ENCODE measurements around the gene CLRN3. TPM values are rescaled to one million over a fixed set of nuclear protein-coding genes. Genes with fewer than 3 reads are reported as not detected.

Gene CLRN3
- total and polyA plus RNA-seq, 5 donors from 2014 or later, result not detected

DNA sequence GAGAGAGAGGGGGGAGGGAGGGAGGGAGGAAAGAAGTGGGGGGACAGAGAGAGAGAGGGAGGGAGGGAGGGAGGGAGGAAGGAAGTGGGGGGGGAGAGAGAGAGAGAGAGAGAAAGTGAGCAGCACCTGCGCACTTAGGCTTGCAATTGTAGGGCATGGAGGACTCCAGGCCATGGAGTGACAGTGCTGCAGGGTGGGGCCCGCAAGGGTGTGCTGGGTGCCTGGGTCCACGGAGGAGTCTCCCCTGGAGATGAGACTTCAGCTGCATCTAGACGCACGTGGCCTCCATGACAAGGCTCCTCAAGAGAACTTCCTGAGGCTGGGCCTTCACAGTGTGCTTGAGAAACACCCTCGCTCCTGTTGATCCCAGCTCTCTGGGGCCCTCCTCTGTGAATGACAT lies 44.5 kb downstream of the CLRN3 start:
- ATAC-seq (ENCODE audit: low read depth in 2 of 2) (no peak), DNase-seq (no peak)
- peak overlapping the region; percentile 14 for H3K27ac ChIP-seq (ENCODE audit: insufficient read depth, low read length, poor library complexity, severe bottlenecking)
- peaks cover 3% of the 10 kb centered on the region for H3K36me3 Mint-ChIP-seq
- H3K4me1 Mint-ChIP-seq, result peaks cover 0 to 5% (median 3%) of the 10 kb centered on the region in 4 donors
- H3K27me3 Mint-ChIP-seq, result peaks cover 3% of the 10 kb centered on the region
- peaks cover 0 to 4% of the 10 kb centered on the region in 2 experiments for H3K9me3 ChIP-seq (ENCODE audit: control insufficient read depth in 2 of 2, low read length in 2 of 2)
- no peak overlapping the region for H3K4me3 Mint-ChIP-seq
- peaks cover 5% of the 10 kb centered on the region for H3K4me1 ChIP-seq (ENCODE audit: control insufficient read depth, insufficient read depth, low read length, poor library complexity, severe bottlenecking)
- H3K36me3 ChIP-seq (ENCODE audit: control insufficient read depth, insufficient read depth, low read length), result no peaks in the 10 kb centered on the region
- no peak overlapping the region for H3K4me3 ChIP-seq (ENCODE audit: low read depth, low read length)
- H3K27ac Mint-ChIP-seq, result no peak overlapping the region
- peaks cover 0 to 1% (median 0%) of the 10 kb centered on the region in 7 donors for H3K9me3 Mint-ChIP-seq
- peaks cover 1% of the 10 kb centered on the region for H3K27me3 ChIP-seq (ENCODE audit: control insufficient read depth, insufficient read depth, low read length)

DNA sequence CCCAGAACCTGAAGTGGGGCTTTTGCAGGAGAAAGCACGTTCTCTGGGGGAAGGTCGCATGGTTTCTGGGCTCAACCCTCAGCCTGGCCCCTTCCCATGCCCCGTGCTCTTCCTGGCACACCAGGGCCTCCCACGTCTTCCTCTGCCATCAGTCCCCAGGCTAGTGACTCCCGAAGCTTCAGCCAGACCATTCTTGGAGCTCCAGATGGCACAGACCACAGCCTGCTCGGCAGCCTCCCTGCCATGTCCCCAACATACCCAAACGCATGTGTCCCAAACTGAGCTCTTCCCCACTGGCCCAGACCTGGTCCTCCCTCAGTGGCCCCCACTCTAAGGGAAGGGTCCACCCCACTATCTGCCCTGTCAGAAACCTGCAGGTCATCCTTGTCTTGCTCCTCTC lies 47.0 kb downstream of the CLRN3 start:
- DNase-seq, result no peak
- no peak overlapping the region for H3K27ac Mint-ChIP-seq
- no peaks in the 10 kb centered on the region for H3K9me3 Mint-ChIP-seq
- peaks cover 3% of the 10 kb centered on the region for H3K36me3 Mint-ChIP-seq
- Histone ChIP-seq H3K27ac (ENCODE audit: insufficient read depth, low read length, poor library complexity, severe bottlenecking) (no peak overlapping the region), H3K9me3 (ENCODE audit: control insufficient read depth in 2 of 2, low read length in 2 of 2) (peaks cover 0 to 4% of the 10 kb centered on the region in 2 experiments), H3K4me1 (ENCODE audit: control insufficient read depth, insufficient read depth, low read length, poor library complexity, severe bottlenecking) (peaks cover 5% of the 10 kb centered on the region), H3K4me3 (ENCODE audit: low read depth, low read length) (no peak overlapping the region), H3K27me3 (ENCODE audit: control insufficient read depth, insufficient read depth, low read length) (peaks cover 2% of the 10 kb centered on the region), H3K36me3 (ENCODE audit: control insufficient read depth, insufficient read depth, low read length) (no peaks in the 10 kb centered on the region)
- ATAC-seq (ENCODE audit: low read depth in 2 of 2), result no peak
- peaks cover 0 to 5% (median 3%) of the 10 kb centered on the region in 4 donors for H3K4me1 Mint-ChIP-seq
- H3K4me3 Mint-ChIP-seq, result no peak overlapping the region
- H3K27me3 Mint-ChIP-seq, result no peaks in the 10 kb centered on the region

DNA sequence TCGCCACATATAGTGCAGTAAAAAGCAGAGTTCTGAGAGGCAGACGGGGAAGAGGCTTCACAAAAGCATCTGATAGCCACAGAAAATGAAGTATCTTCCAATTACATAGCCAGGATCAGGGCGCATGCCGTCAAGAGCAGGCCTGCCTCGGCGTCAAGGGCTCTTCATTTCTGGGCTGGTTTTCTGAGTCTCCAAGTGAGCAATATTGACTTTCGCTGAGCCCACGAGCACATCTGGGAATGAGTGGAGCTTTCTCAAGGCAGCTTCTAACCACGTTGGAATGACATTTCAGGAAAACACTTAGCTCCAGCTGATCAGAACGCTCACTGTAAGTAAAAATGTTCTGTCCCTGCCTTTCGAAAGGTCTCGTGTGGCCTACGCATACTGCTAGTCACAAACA lies 51.9 kb downstream of the CLRN3 start:
- no peaks in the 10 kb centered on the region for H3K4me1 ChIP-seq (ENCODE audit: control insufficient read depth, insufficient read depth, low read length, poor library complexity, severe bottlenecking)

DNA sequence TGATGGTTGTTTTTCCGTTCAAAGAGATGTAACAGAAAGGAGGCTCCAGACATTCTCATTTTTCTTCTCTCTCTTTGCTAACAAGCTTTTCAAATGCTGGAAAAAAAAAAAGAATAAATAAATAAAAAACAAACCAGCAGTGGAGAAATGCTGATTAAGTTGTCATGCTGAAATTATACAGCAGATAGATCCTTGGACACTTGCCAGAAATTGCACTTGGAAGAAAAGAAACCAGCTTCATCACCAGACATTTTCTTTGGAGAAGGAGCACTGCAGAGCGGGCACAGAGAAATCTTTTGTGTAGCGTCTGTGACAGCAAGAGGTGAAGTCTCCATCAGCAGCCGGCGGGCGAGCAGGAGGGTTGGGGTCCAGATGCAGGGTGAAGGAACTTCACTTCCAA lies 55.8 kb downstream of the CLRN3 start:
- H3K27me3 Mint-ChIP-seq, result no peaks in the 10 kb centered on the region
- no peaks in the 10 kb centered on the region for H3K4me1 Mint-ChIP-seq
- no peaks in the 10 kb centered on the region for H3K9me3 ChIP-seq (ENCODE audit: control insufficient read depth in 2 of 2, low read length in 2 of 2)
- no peak overlapping the region for H3K27ac ChIP-seq (ENCODE audit: insufficient read depth, low read length, poor library complexity, severe bottlenecking)
- no peaks in the 10 kb centered on the region for H3K4me1 ChIP-seq (ENCODE audit: control insufficient read depth, insufficient read depth, low read length, poor library complexity, severe bottlenecking)
- DNase-seq (no peak), ATAC-seq (ENCODE audit: low read depth in 2 of 2) (no peak)
- H3K36me3 ChIP-seq (ENCODE audit: control insufficient read depth, insufficient read depth, low read length), result no peaks in the 10 kb centered on the region
- no peaks in the 10 kb centered on the region for H3K27me3 ChIP-seq (ENCODE audit: control insufficient read depth, insufficient read depth, low read length)
- no peaks in the 10 kb centered on the region for H3K36me3 Mint-ChIP-seq
- H3K27ac Mint-ChIP-seq, result no peak overlapping the region
- peaks cover 0 to 3% (median 0%) of the 10 kb centered on the region in 7 donors for H3K9me3 Mint-ChIP-seq
- no peak overlapping the region for H3K4me3 Mint-ChIP-seq
- H3K4me3 ChIP-seq (ENCODE audit: low read depth, low read length), result no peak overlapping the region

More for the DNA sequence above, 51.9 kb downstream of the CLRN3 start:
- Mint-ChIP-seq H3K36me3 (no peaks in the 10 kb centered on the region), H3K4me3 (no peak overlapping the region), H3K27ac (no peak overlapping the region), H3K4me1 (peaks cover 0 to under 1% (median 0%) of the 10 kb centered on the region in 4 donors), H3K9me3 (peaks cover 0 to 3% (median 0%) of the 10 kb centered on the region in 7 donors), H3K27me3 (no peaks in the 10 kb centered on the region)
- DNase-seq (no peak), ATAC-seq (ENCODE audit: low read depth in 2 of 2) (no peak)
- Histone ChIP-seq H3K9me3 (ENCODE audit: control insufficient read depth in 2 of 2, low read length in 2 of 2) (no peaks in the 10 kb centered on the region), H3K27me3 (ENCODE audit: control insufficient read depth, insufficient read depth, low read length) (peaks cover 2% of the 10 kb centered on the region), H3K4me3 (ENCODE audit: low read depth, low read length) (no peak overlapping the region), H3K27ac (ENCODE audit: insufficient read depth, low read length, poor library complexity, severe bottlenecking) (no peak overlapping the region), H3K36me3 (ENCODE audit: control insufficient read depth, insufficient read depth, low read length) (no peaks in the 10 kb centered on the region)

DNA sequence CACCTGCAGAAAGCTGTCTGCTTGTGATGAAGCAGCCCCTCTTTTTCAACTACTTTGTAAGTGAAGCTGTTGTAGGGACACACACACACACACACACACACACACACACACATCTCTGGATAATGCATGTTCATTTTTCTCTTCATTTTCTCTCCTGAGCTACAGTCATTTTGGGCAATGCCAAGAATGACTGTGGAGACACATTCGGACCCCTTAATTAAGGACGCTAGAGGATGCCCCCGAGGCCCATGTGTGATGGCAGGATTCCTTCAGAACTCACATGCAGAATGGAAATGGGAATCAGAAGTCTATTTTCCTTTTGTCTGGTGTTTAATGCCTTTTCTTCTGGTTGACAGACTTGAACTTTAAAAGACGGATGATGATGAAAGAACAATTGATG lies 56.6 kb downstream of the CLRN3 start:
- Histone ChIP-seq H3K27ac (ENCODE audit: insufficient read depth, low read length, poor library complexity, severe bottlenecking) (no peak overlapping the region), H3K27me3 (ENCODE audit: control insufficient read depth, insufficient read depth, low read length) (no peaks in the 10 kb centered on the region), H3K4me3 (ENCODE audit: low read depth, low read length) (no peak overlapping the region), H3K4me1 (ENCODE audit: control insufficient read depth, insufficient read depth, low read length, poor library complexity, severe bottlenecking) (no peaks in the 10 kb centered on the region), H3K36me3 (ENCODE audit: control insufficient read depth, insufficient read depth, low read length) (no peaks in the 10 kb centered on the region), H3K9me3 (ENCODE audit: control insufficient read depth in 2 of 2, low read length in 2 of 2) (no peaks in the 10 kb centered on the region)
- H3K4me1 Mint-ChIP-seq, result no peaks in the 10 kb centered on the region
- peak overlapping the region in 1 of 3 donors; percentile 43 for H3K27ac Mint-ChIP-seq
- no peak for DNase-seq
- no peak for ATAC-seq (ENCODE audit: low read depth in 2 of 2)
- H3K4me3 Mint-ChIP-seq, result no peak overlapping the region
- peaks cover 3% of the 10 kb centered on the region for H3K27me3 Mint-ChIP-seq
- H3K9me3 Mint-ChIP-seq, result peaks cover 0 to 3% (median 0%) of the 10 kb centered on the region in 7 donors
- H3K36me3 Mint-ChIP-seq, result no peaks in the 10 kb centered on the region

DNA sequence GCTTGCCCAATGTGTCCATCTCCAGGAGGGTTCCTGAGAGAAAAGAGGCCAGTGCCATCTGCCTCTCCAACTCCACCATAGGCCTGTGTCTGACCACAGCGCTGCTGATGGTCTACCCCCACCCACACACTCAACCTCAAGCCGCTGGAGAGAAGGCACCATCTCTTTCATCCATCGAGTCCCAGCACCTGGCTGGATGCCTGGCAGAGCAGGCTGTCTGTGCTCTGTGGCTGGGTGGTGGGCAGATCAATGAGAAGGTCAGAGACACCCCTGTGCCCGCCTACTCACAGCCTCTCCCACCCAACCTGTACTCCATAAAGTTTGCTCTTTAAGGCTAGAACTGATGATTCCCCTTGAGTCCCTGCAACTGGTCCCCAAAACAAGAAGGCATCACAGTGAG lies 58.0 kb downstream of the CLRN3 start:
- peaks cover 0 to 5% (median 0%) of the 10 kb centered on the region in 7 donors for H3K9me3 Mint-ChIP-seq
- no peaks in the 10 kb centered on the region for H3K36me3 Mint-ChIP-seq

DNA sequence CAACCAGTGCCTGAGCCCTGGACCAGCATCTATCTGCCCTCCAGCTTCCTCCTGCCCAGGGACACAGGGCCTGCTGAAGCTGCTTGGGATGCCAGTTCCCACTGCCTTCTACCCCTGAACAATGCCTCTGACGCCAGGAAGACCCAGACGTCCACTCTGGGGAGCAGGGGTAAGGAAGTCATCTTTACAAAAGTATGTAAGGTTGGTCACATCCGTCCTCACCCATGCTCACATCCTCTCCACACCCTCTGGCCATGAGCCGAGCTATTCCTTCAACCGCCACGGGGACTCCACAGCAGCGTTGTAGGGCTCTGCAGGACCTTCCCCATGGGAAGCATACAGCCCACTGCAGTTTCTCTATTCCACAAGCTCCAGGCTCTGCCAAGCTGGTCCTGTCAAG lies 58.5 kb downstream of the CLRN3 start:
- Mint-ChIP-seq H3K9me3 (peaks cover 0 to 5% (median 0%) of the 10 kb centered on the region in 7 donors), H3K4me1 (no peaks in the 10 kb centered on the region), H3K36me3 (no peaks in the 10 kb centered on the region), H3K4me3 (no peak overlapping the region), H3K27ac (no peak overlapping the region), H3K27me3 (peaks cover 4% of the 10 kb centered on the region)
- Histone ChIP-seq H3K9me3 (ENCODE audit: control insufficient read depth in 2 of 2, low read length in 2 of 2) (no peaks in the 10 kb centered on the region), H3K36me3 (ENCODE audit: control insufficient read depth, insufficient read depth, low read length) (no peaks in the 10 kb centered on the region), H3K27me3 (ENCODE audit: control insufficient read depth, insufficient read depth, low read length) (no peaks in the 10 kb centered on the region), H3K4me1 (ENCODE audit: control insufficient read depth, insufficient read depth, low read length, poor library complexity, severe bottlenecking) (no peaks in the 10 kb centered on the region), H3K27ac (ENCODE audit: insufficient read depth, low read length, poor library complexity, severe bottlenecking) (no peak overlapping the region), H3K4me3 (ENCODE audit: low read depth, low read length) (no peak overlapping the region)
- ATAC-seq (ENCODE audit: low read depth in 2 of 2) (no peak), DNase-seq (no peak)

More for the DNA sequence above, 58.0 kb downstream of the CLRN3 start:
- no peak for DNase-seq
- Histone ChIP-seq H3K36me3 (ENCODE audit: control insufficient read depth, insufficient read depth, low read length) (no peaks in the 10 kb centered on the region), H3K27ac (ENCODE audit: insufficient read depth, low read length, poor library complexity, severe bottlenecking) (no peak overlapping the region), H3K4me1 (ENCODE audit: control insufficient read depth, insufficient read depth, low read length, poor library complexity, severe bottlenecking) (no peaks in the 10 kb centered on the region), H3K27me3 (ENCODE audit: control insufficient read depth, insufficient read depth, low read length) (no peaks in the 10 kb centered on the region), H3K4me3 (ENCODE audit: low read depth, low read length) (no peak overlapping the region), H3K9me3 (ENCODE audit: control insufficient read depth in 2 of 2, low read length in 2 of 2) (no peaks in the 10 kb centered on the region)
- H3K4me1 Mint-ChIP-seq, result no peaks in the 10 kb centered on the region
- ATAC-seq (ENCODE audit: low read depth in 2 of 2), result no peak
- no peak overlapping the region for H3K4me3 Mint-ChIP-seq
- peaks cover 4% of the 10 kb centered on the region for H3K27me3 Mint-ChIP-seq
- H3K27ac Mint-ChIP-seq, result no peak overlapping the region

DNA sequence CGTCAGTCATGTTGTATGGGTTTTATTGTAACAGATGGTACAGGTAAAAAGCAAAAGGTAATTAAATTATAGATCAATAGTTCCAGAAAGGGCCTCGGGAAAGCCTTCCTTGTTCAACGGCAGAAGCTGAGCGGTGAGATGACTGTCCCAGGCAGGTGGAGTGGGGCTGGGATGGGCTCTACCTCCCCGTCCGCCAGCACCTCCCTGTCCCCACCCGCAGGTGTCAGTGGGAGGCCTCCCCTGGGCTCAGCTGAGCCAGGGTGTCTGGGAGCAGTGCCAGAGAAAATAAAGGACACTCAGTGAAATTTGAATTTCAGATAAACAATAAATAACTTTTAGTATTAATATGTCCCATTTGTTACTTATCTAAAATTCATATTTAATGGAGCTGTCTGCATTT lies 58.9 kb downstream of the CLRN3 start:
- Mint-ChIP-seq H3K4me3 (no peak overlapping the region), H3K4me1 (no peaks in the 10 kb centered on the region), H3K27me3 (peaks cover 4% of the 10 kb centered on the region), H3K9me3 (peaks cover 0 to 2% (median 0%) of the 10 kb centered on the region in 7 donors), H3K36me3 (no peaks in the 10 kb centered on the region), H3K27ac (no peak overlapping the region)
- Histone ChIP-seq H3K4me1 (ENCODE audit: control insufficient read depth, insufficient read depth, low read length, poor library complexity, severe bottlenecking) (no peaks in the 10 kb centered on the region), H3K36me3 (ENCODE audit: control insufficient read depth, insufficient read depth, low read length) (no peaks in the 10 kb centered on the region), H3K27me3 (ENCODE audit: control insufficient read depth, insufficient read depth, low read length) (no peaks in the 10 kb centered on the region), H3K27ac (ENCODE audit: insufficient read depth, low read length, poor library complexity, severe bottlenecking) (no peak overlapping the region), H3K9me3 (ENCODE audit: control insufficient read depth in 2 of 2, low read length in 2 of 2) (no peaks in the 10 kb centered on the region), H3K4me3 (ENCODE audit: low read depth, low read length) (no peak overlapping the region)
- DNase-seq (no peak), ATAC-seq (ENCODE audit: low read depth in 2 of 2) (no peak)

All from CD4-positive, CD25-positive, alpha-beta regulatory T cell (primary cell).